ENCODE measurements around the gene NPEPL1.

The NPEPL1 gene

GRCh38 chr20:58696411-58696961, 3.9 kb downstream of the NPEPL1 start:
- DNase-seq (ENCODE audit: low read depth): no peak

GRCh38 chr20:58697201-58697866, 4.7 kb downstream of the NPEPL1 start:
- H3K4me3 ChIP-seq (ENCODE audit: control insufficient read depth, low read depth, low read length): no peak overlapping the region
- no peak for DNase-seq (ENCODE audit: low read depth)
- no peak for TF ChIP-seq CTCF (conservative IDR thresholded peaks at IDR 0.05; ENCODE audit: control insufficient read depth, insufficient read depth, low read depth, low read length)

More at GRCh38 chr20:58696411-58696961, 3.9 kb downstream of the NPEPL1 start:
- TF ChIP-seq CTCF (conservative IDR thresholded peaks at IDR 0.05; ENCODE audit: control insufficient read depth, insufficient read depth, low read depth, low read length): no peak
- no peak overlapping the region for H3K4me3 ChIP-seq (ENCODE audit: control insufficient read depth, low read depth, low read length)

- DNase-seq (ENCODE audit: low read depth): no peak
Observed at GRCh38 chr20:58697867-58698703, 5.5 kb downstream of the NPEPL1 start.

DNA sequence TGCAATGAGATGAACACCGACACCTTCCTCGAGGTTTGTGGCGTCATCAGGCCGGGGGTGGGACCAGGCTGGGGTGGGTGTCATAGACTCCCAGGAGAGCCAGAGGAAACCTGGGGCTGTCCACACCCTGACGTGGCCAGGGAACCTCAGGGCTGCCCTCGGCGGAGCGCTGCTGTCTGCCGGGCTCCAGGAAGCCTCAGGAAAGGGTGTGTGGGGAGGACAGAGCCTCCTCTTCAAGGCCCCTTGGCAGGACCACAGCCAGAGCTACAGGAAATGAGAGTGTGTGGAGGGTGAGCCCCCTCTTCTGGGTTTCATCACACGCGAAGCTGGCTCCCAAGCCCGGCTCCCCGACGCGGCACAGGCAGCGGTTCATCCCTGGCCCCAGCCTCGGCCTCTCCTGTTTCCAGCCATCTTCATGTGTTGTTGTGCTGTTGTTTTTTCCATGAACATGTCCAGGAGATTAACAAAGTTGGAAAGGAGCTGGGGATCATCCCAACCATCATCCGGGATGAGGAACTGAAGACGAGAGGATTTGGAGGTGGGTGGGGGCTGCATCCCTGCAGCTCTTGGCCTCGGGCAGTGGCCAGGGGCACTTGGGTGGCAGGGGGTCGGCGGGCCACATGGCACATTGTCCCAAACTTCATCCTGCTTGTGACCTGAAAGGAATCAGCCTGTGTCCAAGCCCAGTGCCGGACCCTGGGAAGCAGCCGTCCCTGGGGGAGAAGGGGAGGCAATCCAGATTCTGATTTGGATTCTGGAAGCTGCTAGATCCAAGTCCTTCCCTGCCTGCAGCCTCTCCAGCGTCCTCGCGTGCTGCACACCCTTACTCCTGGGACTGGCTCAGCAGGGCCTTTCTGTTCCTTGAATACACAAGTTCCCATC, 6.4 kb downstream of the NPEPL1 start:
- TF ChIP-seq CTCF (conservative IDR thresholded peaks at IDR 0.05; ENCODE audit: control insufficient read depth, insufficient read depth, low read depth, low read length): no peak
- DNase-seq (ENCODE audit: low read depth): no peak
- no peak overlapping the region for H3K4me3 ChIP-seq (ENCODE audit: control insufficient read depth, low read depth, low read length)

More at GRCh38 chr20:58697867-58698703, 5.5 kb downstream of the NPEPL1 start:
- no peak overlapping the region for H3K4me3 ChIP-seq (ENCODE audit: control insufficient read depth, low read depth, low read length)
- no peak for TF ChIP-seq CTCF (conservative IDR thresholded peaks at IDR 0.05; ENCODE audit: control insufficient read depth, insufficient read depth, low read depth, low read length)

GRCh38 chr20:58699623-58700107, 7.1 kb downstream of the NPEPL1 start:
- no peak for DNase-seq (ENCODE audit: low read depth)
- H3K4me3 ChIP-seq (ENCODE audit: control insufficient read depth, low read depth, low read length): no peak overlapping the region
- TF ChIP-seq CTCF (conservative IDR thresholded peaks at IDR 0.05; ENCODE audit: control insufficient read depth, insufficient read depth, low read depth, low read length): no peak

Measured in fibroblast of mammary gland (primary cell).